Vagina (tissue), 2 donors: ENCODE results near the gene NACC2.

Experiments
- POLR2A ChIP-seq, 2 donors: fragments of 450-650 bp; IDR thresholded peaks; one replicate each; pipeline ENCODE4 v1.6.1; 2017; ENCODE audit warnings: antibody characterized with exemption in 2 of 2, mild to moderate bottlenecking in 2 of 2, moderate library complexity in 2 of 2
- POLR2AphosphoS5 ChIP-seq, 2 donors: sonication (generic); formaldehyde crosslinking; IDR thresholded peaks; one replicate each; pipeline ENCODE4 v1.9.0; 2017; ENCODE audit warnings: antibody characterized with exemption in 2 of 2, mild to moderate bottlenecking in 2 of 2, low read depth in 1 of 2; ENCODE audit not compliant: insufficient read depth in 1 of 2
- TF ChIP-seq, protein P1 (sequence below), 3 experiments: fragments of 450-650 bp in 2 of 3; fragments of 200-600 bp in 1 of 3; sonication (generic) in 1 of 3; IDR thresholded peaks; one replicate each; pipeline ENCODE4 v1.5.1; 2017 to 2019; ENCODE audit warnings: antibody characterized with exemption in 3 of 3, mild to moderate bottlenecking in 2 of 3, moderate library complexity in 2 of 3

DNA sequence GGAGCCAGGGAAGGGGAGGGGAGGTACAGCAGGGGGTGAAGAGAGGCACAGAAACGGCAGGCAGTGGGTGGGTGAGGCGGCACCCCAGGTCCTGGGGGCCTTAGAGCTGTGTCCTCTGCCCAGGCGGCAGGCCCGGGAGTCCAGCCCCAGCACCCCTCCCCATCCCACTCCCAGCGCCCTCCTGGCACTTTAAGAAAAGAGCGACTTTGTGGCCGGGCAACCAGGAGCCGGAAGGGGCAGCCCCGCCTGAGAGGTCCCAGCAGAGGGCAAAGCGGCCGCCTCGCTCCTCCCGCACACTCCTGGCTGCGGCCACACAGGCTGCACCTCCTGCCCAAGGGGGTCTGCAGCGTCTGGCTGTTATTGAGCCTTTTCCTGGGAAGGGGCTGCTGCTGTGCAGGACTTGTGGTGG, 42.6 kb downstream of the NACC2 start:
- TF ChIP-seq POLR2A (IDR thresholded peaks at IDR 0.05) (no peak), POLR2AphosphoS5 (IDR thresholded peaks at IDR 0.05; ENCODE audit: insufficient read depth in 1 of 2, low read depth in 1 of 2) (no peak)
- TF ChIP-seq, protein P1, sequence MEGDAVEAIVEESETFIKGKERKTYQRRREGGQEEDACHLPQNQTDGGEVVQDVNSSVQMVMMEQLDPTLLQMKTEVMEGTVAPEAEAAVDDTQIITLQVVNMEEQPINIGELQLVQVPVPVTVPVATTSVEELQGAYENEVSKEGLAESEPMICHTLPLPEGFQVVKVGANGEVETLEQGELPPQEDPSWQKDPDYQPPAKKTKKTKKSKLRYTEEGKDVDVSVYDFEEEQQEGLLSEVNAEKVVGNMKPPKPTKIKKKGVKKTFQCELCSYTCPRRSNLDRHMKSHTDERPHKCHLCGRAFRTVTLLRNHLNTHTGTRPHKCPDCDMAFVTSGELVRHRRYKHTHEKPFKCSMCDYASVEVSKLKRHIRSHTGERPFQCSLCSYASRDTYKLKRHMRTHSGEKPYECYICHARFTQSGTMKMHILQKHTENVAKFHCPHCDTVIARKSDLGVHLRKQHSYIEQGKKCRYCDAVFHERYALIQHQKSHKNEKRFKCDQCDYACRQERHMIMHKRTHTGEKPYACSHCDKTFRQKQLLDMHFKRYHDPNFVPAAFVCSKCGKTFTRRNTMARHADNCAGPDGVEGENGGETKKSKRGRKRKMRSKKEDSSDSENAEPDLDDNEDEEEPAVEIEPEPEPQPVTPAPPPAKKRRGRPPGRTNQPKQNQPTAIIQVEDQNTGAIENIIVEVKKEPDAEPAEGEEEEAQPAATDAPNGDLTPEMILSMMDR (IDR thresholded peaks at IDR 0.05) = no peak
